CD14-positive monocyte (primary cell): Measurements from ENCODE around the gene ANKRD55. TPM values are rescaled to one million over a fixed set of nuclear protein-coding genes. Genes with fewer than 3 reads are reported as not detected.

ENCODE experiments used
- DNase-seq, 3 donors: peaks; one replicate each; pipeline ENCODE4 v3.0.0-alpha.2; 2011 to 2022
- H2AFZ ChIP-seq: 2 replicates; pipeline ENCODE4 v1.6.0; 2012; ENCODE audit warnings: mild to moderate bottlenecking, low read depth, low read length, inconsistent platforms; ENCODE audit not compliant: insufficient read depth, poor library complexity, severe bottlenecking
- H3K27ac ChIP-seq, 2 donors: 1 replicate in 1 of 2; 2 replicates in 1 of 2; pipeline ENCODE4 v1.5.1; 2012 to 2013; ENCODE audit warnings: low read length in 2 of 2, control low read depth in 1 of 2, inconsistent platforms in 1 of 2, low read depth in 1 of 2, mild to moderate bottlenecking in 1 of 2
- H3K27me3 ChIP-seq, 2 donors: one replicate each; pipeline versions ENCODE4 v1.6.0 to v1.6.1; 2011 to 2013; ENCODE audit warnings: low read length in 2 of 2; ENCODE audit not compliant: control insufficient read depth in 2 of 2, insufficient read depth in 2 of 2
- H3K36me3 ChIP-seq, 2 donors: replicated peaks in 1 of 2; 1 replicate in 1 of 2; 2 replicates in 1 of 2; pipeline versions ENCODE4 v1.5.1 to v1.6.1; 2012 to 2013; ENCODE audit warnings: low read length in 2 of 2, control low read depth in 1 of 2, inconsistent platforms in 1 of 2, mild to moderate bottlenecking in 1 of 2; ENCODE audit not compliant: insufficient read depth in 2 of 2, control insufficient read depth in 1 of 2
- H3K4me1 ChIP-seq, 2 donors: 1 replicate in 1 of 2; 2 replicates in 1 of 2; pipeline versions ENCODE4 v1.5.1 to v1.6.1; 2012 to 2013; ENCODE audit warnings: low read length in 2 of 2, control low read depth in 1 of 2, inconsistent platforms in 1 of 2, mild to moderate bottlenecking in 1 of 2, moderate library complexity in 1 of 2; ENCODE audit not compliant: insufficient read depth in 2 of 2, control insufficient read depth in 1 of 2
- H3K4me2 ChIP-seq: replicated peaks from 2 replicates; pipeline ENCODE3; 2012; ENCODE audit warnings: low read length, moderate library complexity, mild to moderate bottlenecking; ENCODE audit not compliant: poor library complexity, severe bottlenecking; ENCODE audit errors: extremely low read depth
- H3K4me3 ChIP-seq, 3 experiments: fragments of 200-600 bp in 1 of 3; sonication (generic) in 1 of 3; replicated peaks in 1 of 3; 1 replicate in 2 of 3; 2 replicates in 1 of 3; pipeline ENCODE4 v1.5.1; 2011 to 2013; ENCODE audit warnings: low read length in 3 of 3, mild to moderate bottlenecking in 3 of 3, control low read depth in 2 of 3, low read depth in 2 of 3, inconsistent platforms in 1 of 3, moderate library complexity in 1 of 3
- H3K79me2 ChIP-seq: 2 replicates; pipeline ENCODE4 v1.6.0; 2012; ENCODE audit warnings: mild to moderate bottlenecking, control low read depth, inconsistent platforms, low read length, moderate library complexity; ENCODE audit not compliant: insufficient read depth
- H3K9ac ChIP-seq: 2 replicates; pipeline ENCODE4 v1.6.0; 2017; ENCODE audit warnings: low read length, mild to moderate bottlenecking; ENCODE audit not compliant: insufficient read depth, poor library complexity, severe bottlenecking
- H3K9me3 ChIP-seq, 2 donors: replicated peaks in 1 of 2; 1 replicate in 1 of 2; 2 replicates in 1 of 2; pipeline versions ENCODE4 v1.5.1 to v1.6.1; 2012 to 2013; ENCODE audit warnings: low read length in 2 of 2, control low read depth in 1 of 2; ENCODE audit not compliant: control insufficient read depth in 1 of 2, insufficient read depth in 1 of 2
- H4K20me1 ChIP-seq: 2 replicates; pipeline ENCODE4 v1.6.0; 2012; ENCODE audit warnings: mild to moderate bottlenecking, low read length, control low read depth, moderate library complexity; ENCODE audit not compliant: insufficient read depth
- H3K27ac Mint-ChIP-seq, 7 donors: one replicate each; pipeline ENCODE4 v1.8.0; 2020; ENCODE audit warnings: mild to moderate bottlenecking in 7 of 7, mixed read lengths in 7 of 7, moderate library complexity in 6 of 7, inconsistent platforms in 2 of 7
- H3K27me3 Mint-ChIP-seq, 3 donors: one replicate each; pipeline ENCODE4 v1.8.0; 2021 to 2022; ENCODE audit warnings: low read depth in 3 of 3, mild to moderate bottlenecking in 3 of 3, mixed read lengths in 3 of 3, moderate library complexity in 3 of 3, inconsistent platforms in 1 of 3
- H3K36me3 Mint-ChIP-seq, 2 donors: one replicate each; pipeline ENCODE4 v1.8.0; 2020; ENCODE audit warnings: mixed read lengths in 2 of 2, inconsistent platforms in 1 of 2, mild to moderate bottlenecking in 1 of 2
- H3K4me1 Mint-ChIP-seq: one replicate; pipeline ENCODE4 v1.8.0; 2020; ENCODE audit warnings: mild to moderate bottlenecking, mixed read lengths
- H3K4me3 Mint-ChIP-seq, 2 donors: one replicate each; pipeline ENCODE4 v1.8.0; 2020; ENCODE audit warnings: mild to moderate bottlenecking in 2 of 2, mixed read lengths in 2 of 2, moderate library complexity in 1 of 2
- H3K9me3 Mint-ChIP-seq, 7 donors: one replicate each; pipeline ENCODE4 v1.8.0; 2020 to 2022; ENCODE audit warnings: mixed read lengths in 7 of 7, mild to moderate bottlenecking in 6 of 7, moderate library complexity in 6 of 7, inconsistent platforms in 2 of 7
- WGBS: methylation state at CpG from one replicate; pipeline ENCODE4 v1.1.5; 2013; ENCODE audit warnings: missing lambda C conversion rate; ENCODE audit not compliant: insufficient coverage; 5-methylcytosine and 5-hydroxymethylcytosine counted together
- intact Hi-C, 2 donors: fragments of 100-400 bp; cut with micrococcal nuclease; formaldehyde crosslinking; loops; one replicate each; pipeline versions ENCODE4 v1.15.0 to v1.15.1; 2023
- polyA plus RNA-seq, 3 donors: library from polyadenylated mRNA; depleted of rRNA in 1 of 3; unstranded in 2 of 3; stranded (reverse) in 1 of 3; fragments of 300-500 nt in 2 of 3; fragments of >200 nt in 1 of 3; fragmentation: Illumina TruSeq in 2 of 3; gene quantifications; 1 replicate in 2 of 3; 2 replicates in 1 of 3; pipeline ENCODE4 v1.2.3, GENCODE V29; 2012 to 2021
- TF ChIP-seq, protein P1 (sequence below): fragments of 200-600 bp; IDR thresholded peaks from one replicate; pipeline ENCODE4 v1.8.0; 2022; ENCODE audit warnings: antibody characterized with exemption, mild to moderate bottlenecking

The ANKRD55 gene
- polyA plus RNA-seq, 3 donors = 0.20 to 0.55 (median 0.28) TPM

DNA sequence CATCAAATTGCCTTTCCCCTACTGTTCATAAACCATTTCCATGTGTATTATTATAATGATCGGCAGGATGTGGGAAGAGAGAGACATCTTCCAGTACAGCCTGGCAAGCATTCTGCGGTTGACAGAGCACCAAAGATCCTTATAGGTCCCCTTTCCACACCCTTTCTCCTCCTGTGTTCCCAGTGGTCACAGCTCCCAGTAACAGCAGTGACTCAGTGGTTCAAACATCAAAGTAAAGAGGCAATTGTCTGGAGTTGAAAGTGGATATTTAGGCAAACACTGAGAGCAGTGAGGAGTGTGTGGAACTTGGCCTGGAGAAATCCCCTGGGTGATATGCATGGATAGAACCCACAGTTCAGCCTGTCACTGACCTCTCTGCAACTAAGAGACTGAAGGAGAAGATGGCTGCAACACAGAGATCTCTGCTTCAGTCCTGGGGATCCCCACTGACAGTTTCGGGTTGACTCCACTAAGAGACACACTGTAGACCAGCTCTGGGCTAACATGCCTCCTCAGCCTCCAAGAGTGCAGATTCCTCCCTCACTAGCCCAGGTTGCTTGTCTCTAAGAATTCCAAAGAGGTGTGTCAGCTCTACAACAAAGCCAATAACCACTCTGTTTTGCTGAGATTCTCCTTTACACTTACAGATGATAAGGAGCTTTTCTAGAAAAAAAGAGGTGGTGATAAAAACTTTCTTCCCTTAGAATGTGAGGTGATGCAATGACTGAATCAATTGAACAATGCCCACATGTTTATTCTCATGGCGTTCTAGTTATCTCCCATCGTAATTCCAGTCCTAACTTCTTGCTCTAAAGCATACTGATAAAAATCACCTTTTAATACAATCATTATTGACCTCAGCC is 143.9 kb downstream of the ANKRD55 start:
- Histone ChIP-seq H2AFZ (peak overlapping the region; percentile 44), H3K4me1 (peaks cover 0 to 3% of the 10 kb centered on the region in 2 donors), H3K27ac (no peak overlapping the region), H3K36me3 (no peaks in the 10 kb centered on the region), H4K20me1 (no peaks in the 10 kb centered on the region), H3K27me3 (no peaks in the 10 kb centered on the region), H3K4me2 (no peak overlapping the region), H3K79me2 (no peaks in the 10 kb centered on the region), H3K4me3 (no peak overlapping the region), H3K9ac (no peak overlapping the region), H3K9me3 (no peaks in the 10 kb centered on the region)
- no peak overlapping the region for H3K4me3 Mint-ChIP-seq
- WGBS = no CpG with 5 or more reads among the region's 5 CpGs
- H3K9me3 Mint-ChIP-seq = peaks cover 0 to 6% (median 2%) of the 10 kb centered on the region in 7 donors
- peaks cover 13% of the 10 kb centered on the region for H3K4me1 Mint-ChIP-seq
- peaks cover 0 to 1% (median 0%) of the 10 kb centered on the region in 3 donors for H3K27me3 Mint-ChIP-seq
- H3K27ac Mint-ChIP-seq = no peak overlapping the region
- H3K36me3 Mint-ChIP-seq = no peaks in the 10 kb centered on the region
- intact Hi-C loops = no loop called here
- DNase-seq = no peak
- TF ChIP-seq, protein P1, sequence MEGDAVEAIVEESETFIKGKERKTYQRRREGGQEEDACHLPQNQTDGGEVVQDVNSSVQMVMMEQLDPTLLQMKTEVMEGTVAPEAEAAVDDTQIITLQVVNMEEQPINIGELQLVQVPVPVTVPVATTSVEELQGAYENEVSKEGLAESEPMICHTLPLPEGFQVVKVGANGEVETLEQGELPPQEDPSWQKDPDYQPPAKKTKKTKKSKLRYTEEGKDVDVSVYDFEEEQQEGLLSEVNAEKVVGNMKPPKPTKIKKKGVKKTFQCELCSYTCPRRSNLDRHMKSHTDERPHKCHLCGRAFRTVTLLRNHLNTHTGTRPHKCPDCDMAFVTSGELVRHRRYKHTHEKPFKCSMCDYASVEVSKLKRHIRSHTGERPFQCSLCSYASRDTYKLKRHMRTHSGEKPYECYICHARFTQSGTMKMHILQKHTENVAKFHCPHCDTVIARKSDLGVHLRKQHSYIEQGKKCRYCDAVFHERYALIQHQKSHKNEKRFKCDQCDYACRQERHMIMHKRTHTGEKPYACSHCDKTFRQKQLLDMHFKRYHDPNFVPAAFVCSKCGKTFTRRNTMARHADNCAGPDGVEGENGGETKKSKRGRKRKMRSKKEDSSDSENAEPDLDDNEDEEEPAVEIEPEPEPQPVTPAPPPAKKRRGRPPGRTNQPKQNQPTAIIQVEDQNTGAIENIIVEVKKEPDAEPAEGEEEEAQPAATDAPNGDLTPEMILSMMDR = no peak

DNA sequence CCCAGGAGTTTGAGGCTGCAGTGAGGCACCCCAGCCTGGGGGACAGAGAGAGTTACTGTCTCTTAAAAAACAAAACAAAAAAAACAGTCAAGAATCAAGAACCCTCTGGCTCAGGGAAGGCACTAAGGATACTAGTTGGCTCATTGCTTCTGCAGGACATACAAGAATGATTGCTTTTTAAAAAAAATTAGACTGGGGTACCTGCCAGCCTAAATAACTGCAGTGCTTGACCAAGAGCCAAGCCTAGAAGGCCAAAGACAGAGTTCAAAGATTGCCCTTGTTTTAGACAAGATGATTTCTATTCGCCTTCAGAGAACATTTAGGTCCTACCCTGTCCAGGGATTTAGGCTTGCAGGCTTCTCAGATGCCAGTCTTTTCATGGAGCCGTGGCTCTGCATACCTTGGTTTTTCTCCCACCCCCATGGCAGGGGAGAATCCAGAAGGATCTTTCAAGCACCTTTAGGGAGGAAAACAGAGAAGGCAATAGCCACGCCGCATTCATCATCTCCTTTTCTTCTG is 144.6 kb downstream of the ANKRD55 start:
- H3K27ac Mint-ChIP-seq = no peak overlapping the region
- peaks cover 0 to 1% (median 0%) of the 10 kb centered on the region in 3 donors for H3K27me3 Mint-ChIP-seq
- 57% methylated on average over 1 of the region's 4 CpGs for WGBS

More for the DNA sequence above, 144.6 kb downstream of the ANKRD55 start:
- H3K9me3 Mint-ChIP-seq = peaks cover 0 to 11% (median 4%) of the 10 kb centered on the region in 7 donors
- Histone ChIP-seq H3K79me2 (no peaks in the 10 kb centered on the region), H3K27me3 (no peaks in the 10 kb centered on the region), H3K9ac (no peak overlapping the region), H4K20me1 (no peaks in the 10 kb centered on the region), H3K9me3 (no peaks in the 10 kb centered on the region), H3K4me1 (peaks cover 0 to 3% of the 10 kb centered on the region in 2 donors), H3K4me2 (no peak overlapping the region), H3K4me3 (no peak overlapping the region), H3K36me3 (no peaks in the 10 kb centered on the region), H3K27ac (no peak overlapping the region), H2AFZ (no peak overlapping the region)
- TF ChIP-seq, protein P1 = no peak
- intact Hi-C loops = no loop called here
- H3K4me1 Mint-ChIP-seq = peaks cover 12% of the 10 kb centered on the region
- peaks cover 0 to 1% of the 10 kb centered on the region in 2 donors for H3K36me3 Mint-ChIP-seq
- no peak for DNase-seq
- no peak overlapping the region for H3K4me3 Mint-ChIP-seq
